ENCODE data around the gene COL4A6. TPM values are rescaled to one million over a fixed set of nuclear protein-coding genes. Genes with fewer than 3 reads are reported as not detected.

Gene COL4A6
- total and polyA plus RNA-seq, 5 donors, result 7.0 to 18.1 (median 14.0) TPM

DNA sequence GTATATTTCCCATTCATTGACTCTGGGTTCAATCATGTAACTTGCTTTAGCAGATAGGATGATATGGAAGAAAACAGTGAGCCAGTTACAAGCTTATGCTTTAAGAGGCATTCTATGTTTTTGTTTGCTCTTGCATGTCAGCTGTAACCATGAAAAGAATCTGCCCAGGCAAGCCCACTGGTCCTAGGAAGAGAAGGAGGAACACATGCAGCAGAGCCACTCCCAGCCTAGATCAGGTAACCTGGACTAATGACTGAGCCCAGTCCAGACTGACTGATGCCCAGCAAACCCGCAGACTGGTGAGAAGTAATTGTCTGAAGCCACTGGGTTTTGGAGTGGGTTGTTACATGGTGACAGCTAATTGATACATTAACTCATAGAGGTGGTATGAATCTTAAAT lies 167.9 kb downstream of the COL4A6 start:
- no peak overlapping the region for H3K27ac ChIP-seq (ENCODE audit: low read length)
- no peaks in the 10 kb centered on the region for H3K27me3 ChIP-seq (ENCODE audit: control insufficient read depth, insufficient read depth)
- no peak overlapping the region for H3K4me3 ChIP-seq (ENCODE audit: low read length)
- intact Hi-C loops (cut with DNase I), result no loop called here
- DNase-seq (no peak), ATAC-seq (no peak)
- no peaks in the 10 kb centered on the region for H3K9me3 ChIP-seq (ENCODE audit: control insufficient read depth, low read length)
- WGBS, result 94% methylated on average over 1 of the region's 1 CpG
- no peaks in the 10 kb centered on the region for H3K4me1 ChIP-seq (ENCODE audit: control insufficient read depth, insufficient read depth, low read length)

DNA sequence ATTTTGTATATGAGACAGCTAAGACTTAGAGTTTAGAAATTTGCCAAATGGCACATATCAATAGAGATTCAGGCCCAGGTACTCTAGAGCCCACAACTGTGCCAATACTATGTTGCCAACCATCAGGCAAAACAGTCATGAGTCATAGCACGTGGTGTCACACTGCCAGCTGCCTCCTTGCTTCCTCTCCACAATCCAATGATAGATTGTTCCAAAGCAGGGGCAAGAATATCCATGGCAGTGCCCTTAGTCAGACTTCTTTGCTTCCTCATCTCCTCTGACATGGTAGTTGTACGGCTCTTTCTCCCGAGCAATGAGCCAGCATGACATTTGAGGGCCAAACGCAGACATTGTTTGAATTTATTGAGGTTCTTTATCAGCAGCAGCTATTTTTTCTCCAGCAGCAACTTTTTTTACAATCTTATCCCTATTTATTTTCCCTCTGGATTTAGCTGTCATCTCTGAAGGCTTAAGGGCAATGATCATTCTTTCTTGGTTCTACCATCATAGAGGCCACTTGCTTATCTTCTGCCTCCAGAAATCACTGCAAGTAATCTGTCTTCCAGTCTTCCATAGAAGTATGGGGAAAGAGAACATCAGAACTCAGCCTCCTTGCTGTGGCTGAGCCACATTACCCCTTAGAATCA lies 169.7 kb downstream of the COL4A6 start:
- intact Hi-C loops (cut with DNase I), result no loop called here
- Histone ChIP-seq H3K27ac (ENCODE audit: low read length) (no peak overlapping the region), H3K4me3 (ENCODE audit: low read length) (no peak overlapping the region), H3K9me3 (ENCODE audit: control insufficient read depth, low read length) (no peaks in the 10 kb centered on the region), H3K27me3 (ENCODE audit: control insufficient read depth, insufficient read depth) (no peaks in the 10 kb centered on the region), H3K4me1 (ENCODE audit: control insufficient read depth, insufficient read depth, low read length) (no peaks in the 10 kb centered on the region)
- 56% methylated on average over 4 of the region's 4 CpGs for WGBS
- ATAC-seq (no peak), DNase-seq (no peak)

DNA sequence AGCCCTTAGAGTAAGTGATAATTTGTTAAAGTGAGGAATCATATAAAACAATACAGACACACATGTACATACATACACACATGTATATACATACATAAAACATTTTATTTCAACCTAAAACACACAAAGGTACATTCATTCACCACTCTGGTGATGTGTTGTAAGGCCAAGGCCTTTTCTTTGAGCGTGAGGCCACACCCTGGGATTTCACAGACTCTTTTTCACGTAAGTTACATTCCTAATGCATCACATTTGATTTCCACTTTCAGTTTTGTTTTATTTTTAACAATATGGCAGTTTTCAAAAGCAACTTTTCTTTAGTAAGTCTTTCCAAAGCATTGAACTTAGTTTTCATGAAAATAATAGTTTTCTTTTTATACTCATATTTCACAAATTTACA lies 170.7 kb downstream of the COL4A6 start:
- DNase-seq (no peak), ATAC-seq (no peak)
- intact Hi-C loops (cut with DNase I), result no loop called here
- Histone ChIP-seq H3K27me3 (ENCODE audit: control insufficient read depth, insufficient read depth) (no peaks in the 10 kb centered on the region), H3K4me1 (ENCODE audit: control insufficient read depth, insufficient read depth, low read length) (no peaks in the 10 kb centered on the region), H3K9me3 (ENCODE audit: control insufficient read depth, low read length) (no peaks in the 10 kb centered on the region), H3K4me3 (ENCODE audit: low read length) (no peak overlapping the region), H3K27ac (ENCODE audit: low read length) (no peak overlapping the region)
- WGBS, result 45% methylated on average over 2 of the region's 2 CpGs

DNA sequence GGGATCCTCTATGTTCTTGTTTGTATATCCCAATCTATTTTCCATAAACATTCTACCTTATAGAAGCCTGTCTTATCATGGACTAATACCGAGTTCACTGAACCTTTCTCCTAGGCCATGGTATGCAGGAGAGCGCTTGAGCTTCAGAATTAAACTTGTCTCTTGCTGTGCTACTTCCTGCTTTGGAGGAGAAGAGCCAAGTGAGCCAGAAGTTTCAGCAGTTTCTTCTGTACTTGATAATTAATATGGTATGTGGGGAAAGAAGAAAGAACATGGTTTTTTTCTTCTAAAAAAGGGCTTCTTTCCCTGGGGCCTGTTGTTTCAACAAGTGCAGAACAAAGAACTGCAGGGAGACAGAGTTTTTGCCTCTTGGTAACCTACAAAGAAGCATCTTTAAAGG lies 173.8 kb downstream of the COL4A6 start:
- no peak overlapping the region for H3K27ac ChIP-seq (ENCODE audit: low read length)
- ATAC-seq, result no peak
- H3K4me1 ChIP-seq (ENCODE audit: control insufficient read depth, insufficient read depth, low read length), result no peaks in the 10 kb centered on the region
- DNase-seq, result no peak
- no peaks in the 10 kb centered on the region for H3K9me3 ChIP-seq (ENCODE audit: control insufficient read depth, low read length)
- no peaks in the 10 kb centered on the region for H3K27me3 ChIP-seq (ENCODE audit: control insufficient read depth, insufficient read depth)
- WGBS, result 72% methylated on average over 2 of the region's 2 CpGs
- intact Hi-C loops (cut with DNase I), result no loop called here
- no peak overlapping the region for H3K4me3 ChIP-seq (ENCODE audit: low read length)

DNA sequence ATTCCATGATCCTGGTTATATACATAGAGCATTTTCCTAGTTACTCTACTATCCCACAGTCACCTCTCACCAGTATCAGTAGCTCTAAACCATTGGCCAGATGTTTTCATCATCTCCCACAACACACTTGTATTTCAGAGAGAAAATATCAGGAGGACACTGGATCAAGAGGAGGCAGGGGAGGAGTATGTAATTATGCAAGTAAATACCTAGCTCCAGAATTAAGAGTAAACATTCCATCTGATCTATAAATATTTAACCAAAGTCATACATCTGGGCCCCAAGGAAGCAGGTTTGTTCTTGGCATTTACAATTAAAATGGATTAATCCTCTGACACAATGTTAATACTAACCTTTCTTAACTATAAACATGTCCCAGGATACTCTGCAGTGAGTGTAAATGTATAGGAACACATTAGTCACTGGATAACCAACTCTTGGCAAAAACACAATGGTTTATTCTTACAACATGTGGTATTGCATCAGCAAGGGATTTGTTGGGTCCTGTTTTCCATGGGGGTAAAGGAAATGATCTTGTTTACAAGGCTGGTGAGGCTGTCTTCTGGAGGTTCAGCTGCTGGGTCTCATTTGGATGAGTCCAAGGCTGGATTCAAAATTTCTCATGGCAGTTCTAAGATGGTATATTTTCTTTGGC lies 176.5 kb downstream of the COL4A6 start:
- no peak overlapping the region for H3K4me3 ChIP-seq (ENCODE audit: low read length)
- no peaks in the 10 kb centered on the region for H3K9me3 ChIP-seq (ENCODE audit: control insufficient read depth, low read length)
- ATAC-seq (no peak), DNase-seq (no peak)
- H3K4me1 ChIP-seq (ENCODE audit: control insufficient read depth, insufficient read depth, low read length), result no peaks in the 10 kb centered on the region
- intact Hi-C loops (cut with DNase I), result no loop called here
- H3K27ac ChIP-seq (ENCODE audit: low read length), result no peak overlapping the region
- no peaks in the 10 kb centered on the region for H3K27me3 ChIP-seq (ENCODE audit: control insufficient read depth, insufficient read depth)

DNA sequence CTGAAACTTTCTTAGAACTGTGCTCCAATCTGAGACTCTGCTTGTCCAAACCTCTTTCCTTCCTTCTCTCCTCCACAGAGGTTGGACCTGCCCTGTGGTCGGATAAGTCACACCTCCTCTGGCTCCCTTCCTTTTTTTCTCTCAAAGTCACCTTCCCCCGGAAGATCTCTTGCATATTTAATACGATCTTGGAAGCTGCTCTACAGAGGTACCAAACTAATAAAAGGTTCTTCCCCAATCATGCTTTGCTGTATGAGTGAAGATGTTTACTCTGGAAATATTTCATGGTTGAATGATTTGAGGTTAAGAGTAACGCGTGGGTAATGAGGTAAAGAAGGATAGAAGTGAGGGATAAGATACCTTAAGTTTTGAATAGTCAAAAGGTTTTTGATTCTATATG lies 180.7 kb downstream of the COL4A6 start:
- WGBS, result 78% methylated on average over 5 of the region's 5 CpGs
- no peaks in the 10 kb centered on the region for H3K27me3 ChIP-seq (ENCODE audit: control insufficient read depth, insufficient read depth)

DNA sequence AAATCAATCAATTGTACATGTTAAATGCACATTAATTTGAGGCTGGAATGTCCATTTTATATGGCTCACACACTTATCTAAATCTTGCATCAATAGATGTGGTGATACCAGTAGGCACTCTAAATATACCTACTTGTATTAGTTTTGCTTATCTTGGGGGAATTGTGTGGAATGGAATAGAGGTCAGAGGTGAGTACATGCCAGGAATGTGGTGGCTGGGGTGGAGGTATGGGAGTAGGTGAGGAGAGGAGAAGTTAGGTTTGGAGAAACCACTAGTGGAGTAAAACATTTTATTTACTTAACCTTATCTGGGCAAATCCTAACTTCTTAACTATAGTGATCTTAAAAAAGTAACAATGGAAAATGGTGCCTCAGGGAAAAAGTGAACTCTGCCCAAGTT lies 183.6 kb downstream of the COL4A6 start:
- H3K27me3 ChIP-seq (ENCODE audit: control insufficient read depth, insufficient read depth), result no peaks in the 10 kb centered on the region
- no peak overlapping the region for H3K4me3 ChIP-seq (ENCODE audit: low read length)
- no peaks in the 10 kb centered on the region for H3K4me1 ChIP-seq (ENCODE audit: control insufficient read depth, insufficient read depth, low read length)
- ATAC-seq (no peak), DNase-seq (no peak)
- H3K27ac ChIP-seq (ENCODE audit: low read length), result no peak overlapping the region
- intact Hi-C loops (cut with DNase I), result no loop called here
- H3K9me3 ChIP-seq (ENCODE audit: control insufficient read depth, low read length), result no peaks in the 10 kb centered on the region

More for the DNA sequence above, 180.7 kb downstream of the COL4A6 start:
- DNase-seq (no peak), ATAC-seq (no peak)
- Histone ChIP-seq H3K9me3 (ENCODE audit: control insufficient read depth, low read length) (no peaks in the 10 kb centered on the region), H3K4me3 (ENCODE audit: low read length) (no peak overlapping the region), H3K27ac (ENCODE audit: low read length) (no peak overlapping the region), H3K4me1 (ENCODE audit: control insufficient read depth, insufficient read depth, low read length) (no peaks in the 10 kb centered on the region)
- intact Hi-C loops (cut with DNase I), result no loop called here

DNA sequence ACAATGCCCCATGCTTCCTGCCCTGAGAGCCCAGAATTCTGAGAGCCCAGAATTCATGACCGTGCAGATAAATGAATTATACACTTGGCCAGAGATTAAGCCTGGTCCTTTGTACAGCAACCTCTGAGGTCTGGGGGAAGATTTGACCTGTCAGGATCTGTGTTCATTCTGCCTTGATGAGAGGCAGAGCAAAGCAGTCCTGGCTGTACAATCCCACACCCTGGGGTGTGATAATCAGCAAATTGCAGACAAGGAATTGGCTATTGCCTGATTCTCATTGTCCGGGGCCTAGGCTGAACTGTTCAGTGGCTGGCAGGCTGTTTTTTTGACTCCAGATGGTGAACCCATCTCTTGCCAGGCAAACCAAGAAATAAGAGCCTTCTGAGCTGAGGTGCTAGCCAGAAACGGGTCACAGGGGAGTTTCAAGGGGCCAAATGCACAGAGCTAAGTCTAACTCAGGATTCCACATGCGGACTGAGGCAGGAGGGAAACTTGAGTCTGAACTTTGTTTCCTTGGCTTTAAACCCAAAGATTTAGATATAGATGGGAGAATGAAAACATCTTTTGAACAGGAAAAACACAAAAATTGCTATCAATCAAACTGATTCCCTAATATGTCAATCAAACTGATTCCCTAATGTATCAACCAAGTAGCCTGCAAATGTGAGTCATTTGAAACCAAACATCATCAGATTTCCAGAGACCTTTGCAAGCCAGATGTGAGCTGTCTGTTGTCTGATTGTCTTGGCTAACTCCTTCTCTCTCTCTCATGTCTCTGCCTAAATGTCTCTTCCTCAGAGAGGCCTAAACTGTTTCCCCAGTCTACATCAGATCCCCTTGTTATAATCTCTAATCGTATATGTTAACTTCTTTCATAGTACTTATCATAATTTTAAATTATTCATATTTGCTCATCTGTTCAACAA lies 187.3 kb downstream of the COL4A6 start:
- Histone ChIP-seq H3K27ac (ENCODE audit: low read length) (peak overlapping the region; percentile 30), H3K4me3 (ENCODE audit: low read length) (no peak overlapping the region), H3K4me1 (ENCODE audit: control insufficient read depth, insufficient read depth, low read length) (no peaks in the 10 kb centered on the region), H3K27me3 (ENCODE audit: control insufficient read depth, insufficient read depth) (no peaks in the 10 kb centered on the region), H3K9me3 (ENCODE audit: control insufficient read depth, low read length) (no peaks in the 10 kb centered on the region)
- intact Hi-C loops (cut with DNase I), result no loop called here
- DNase-seq (peak; percentile 29 to 71 (median 54)), ATAC-seq (peak; percentile 57 to 90)
- 52% methylated on average over 5 of the region's 5 CpGs for WGBS

DNA sequence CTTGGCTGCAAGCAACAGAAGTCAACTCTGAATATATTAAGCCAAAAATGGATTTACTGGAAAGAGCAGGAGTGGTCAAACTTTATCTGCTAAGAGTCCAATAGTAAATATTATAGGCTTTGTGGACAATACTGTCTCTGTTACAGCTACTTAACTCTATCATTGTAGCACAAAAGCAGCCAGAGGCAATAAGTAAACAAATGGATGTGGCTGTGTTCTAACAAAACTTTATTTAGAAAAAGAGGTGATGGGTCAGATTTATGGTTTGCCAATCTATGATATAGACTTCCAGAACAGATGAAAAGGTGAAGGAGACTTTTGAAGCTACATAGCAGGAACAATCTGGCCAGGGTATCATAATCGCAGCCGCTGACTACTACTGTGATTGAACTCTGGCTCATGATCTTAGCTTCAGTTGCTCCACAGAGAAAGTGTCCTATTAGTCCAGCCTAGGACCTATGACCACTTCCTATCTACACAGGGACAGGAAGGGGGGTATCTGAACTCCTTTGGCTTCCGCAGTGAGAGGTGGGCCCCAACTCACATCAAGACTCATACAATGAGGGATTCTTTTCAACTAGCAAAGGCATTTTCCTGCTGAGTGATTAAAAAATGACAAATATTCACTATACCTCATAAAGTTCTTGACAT lies 191.8 kb downstream of the COL4A6 start:
- WGBS, result 93% methylated on average over 3 of the region's 3 CpGs
- Histone ChIP-seq H3K27me3 (ENCODE audit: control insufficient read depth, insufficient read depth) (no peaks in the 10 kb centered on the region), H3K9me3 (ENCODE audit: control insufficient read depth, low read length) (no peaks in the 10 kb centered on the region), H3K27ac (ENCODE audit: low read length) (no peak overlapping the region), H3K4me1 (ENCODE audit: control insufficient read depth, insufficient read depth, low read length) (peaks cover 1% of the 10 kb centered on the region), H3K4me3 (ENCODE audit: low read length) (no peak overlapping the region)
- intact Hi-C loops (cut with DNase I), result no loop called here
- DNase-seq, result no peak
- ATAC-seq, result no peak

DNA sequence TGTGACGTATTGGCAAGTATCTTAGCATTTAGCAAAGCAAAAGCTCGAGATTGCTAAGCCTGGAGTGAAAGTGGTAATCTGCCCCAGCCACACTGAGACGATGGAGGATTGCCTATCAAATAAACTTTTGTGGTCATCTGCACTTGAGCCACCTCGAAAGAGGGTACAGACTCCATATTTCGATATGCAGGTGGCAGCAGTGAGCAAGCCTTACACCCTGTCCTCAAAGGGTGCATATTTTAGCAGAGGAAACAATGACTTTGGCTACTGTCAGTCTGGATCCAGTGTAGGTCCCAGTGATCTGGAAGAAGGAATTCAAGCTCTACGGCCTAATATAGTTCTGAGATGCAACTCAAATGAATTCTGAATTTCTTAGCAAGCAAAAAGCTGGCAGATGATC lies 192.8 kb downstream of the COL4A6 start:
- 82% methylated on average over 6 of the region's 6 CpGs for WGBS
- Histone ChIP-seq H3K27me3 (ENCODE audit: control insufficient read depth, insufficient read depth) (no peaks in the 10 kb centered on the region), H3K9me3 (ENCODE audit: control insufficient read depth, low read length) (no peaks in the 10 kb centered on the region), H3K4me3 (ENCODE audit: low read length) (no peak overlapping the region), H3K27ac (ENCODE audit: low read length) (no peak overlapping the region), H3K4me1 (ENCODE audit: control insufficient read depth, insufficient read depth, low read length) (peaks cover 1% of the 10 kb centered on the region)
- DNase-seq (no peak), ATAC-seq (no peak)
- intact Hi-C loops (cut with DNase I), result no loop called here

DNA sequence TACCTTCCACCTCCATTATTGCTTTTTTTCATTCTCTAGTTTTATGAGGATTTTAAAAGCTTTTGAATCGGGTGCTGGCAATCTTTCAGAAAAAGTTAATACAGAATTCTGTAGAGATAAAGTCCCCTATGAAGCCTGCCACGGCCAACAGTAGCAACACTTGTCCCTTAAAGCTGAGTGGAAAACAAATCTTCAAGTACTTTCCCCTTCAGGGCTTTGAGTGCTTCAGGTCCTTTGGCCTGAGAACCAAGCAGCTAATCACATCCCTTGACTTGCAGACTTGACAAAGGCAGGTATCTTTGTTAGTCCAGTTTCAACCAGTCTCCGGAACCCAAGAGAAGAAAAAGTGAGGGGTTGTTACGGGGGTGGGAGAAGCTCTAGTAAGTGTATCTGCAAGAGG lies 202.2 kb downstream of the COL4A6 start:
- intact Hi-C loops (cut with DNase I), result no loop called here
- Histone ChIP-seq H3K27ac (ENCODE audit: low read length) (no peak overlapping the region), H3K4me1 (ENCODE audit: control insufficient read depth, insufficient read depth, low read length) (no peaks in the 10 kb centered on the region), H3K9me3 (ENCODE audit: control insufficient read depth, low read length) (no peaks in the 10 kb centered on the region), H3K4me3 (ENCODE audit: low read length) (no peak overlapping the region), H3K27me3 (ENCODE audit: control insufficient read depth, insufficient read depth) (no peaks in the 10 kb centered on the region)
- ATAC-seq (no peak), DNase-seq (no peak)
- 84% methylated on average over 4 of the region's 4 CpGs for WGBS
